ENCODE measurements around the gene TSHZ2.

The TSHZ2 gene

GRCh38 chr20:52924411-52925271 lies 47.5 kb upstream of the TSHZ2 start:
- Histone ChIP-seq H3K9me3 (ENCODE audit: low read length) (no peaks in the 10 kb centered on the region), H3K79me2 (ENCODE audit: insufficient read depth, low read length) (no peaks in the 10 kb centered on the region), H3K27me3 (ENCODE audit: insufficient read depth, low read length) (no peaks in the 10 kb centered on the region), H3K4me1 (ENCODE audit: insufficient read depth, low read length, severe bottlenecking) (no peaks in the 10 kb centered on the region), H2AFZ (ENCODE audit: low read length) (no peak overlapping the region), H4K20me1 (ENCODE audit: insufficient read depth, low read length) (no peaks in the 10 kb centered on the region), H3K36me3 (ENCODE audit: insufficient read depth, low read length) (no peaks in the 10 kb centered on the region), H3K9me2 (ENCODE audit: low read depth, low read length) (no peaks in the 10 kb centered on the region), H3K9ac (ENCODE audit: low read length) (no peak overlapping the region), H3K4me3 (ENCODE audit: low read depth, low read length, poor library complexity, severe bottlenecking) (no peak overlapping the region), H3K4me2 (ENCODE audit: low read length) (no peak overlapping the region), H3K27ac (ENCODE audit: low read depth, low read length, poor library complexity, severe bottlenecking) (no peak overlapping the region), H3F3A (ENCODE audit: insufficient read depth, low read length) (no peaks in the 10 kb centered on the region)
- TF ChIP-seq EZH2 (IDR thresholded peaks at IDR 0.05; ENCODE audit: borderline replicate concordance, low read length) (no peak), CTCF (IDR thresholded peaks at IDR 0.05; ENCODE audit: low read length) (no peak)

- no peak for TF ChIP-seq CTCF (IDR thresholded peaks at IDR 0.05; ENCODE audit: low read length)
- TF ChIP-seq EZH2 (IDR thresholded peaks at IDR 0.05; ENCODE audit: borderline replicate concordance, low read length), result no peak
- Histone ChIP-seq H3K27me3 (ENCODE audit: insufficient read depth, low read length) (no peaks in the 10 kb centered on the region), H3K79me2 (ENCODE audit: insufficient read depth, low read length) (no peaks in the 10 kb centered on the region), H3K27ac (ENCODE audit: low read depth, low read length, poor library complexity, severe bottlenecking) (no peak overlapping the region), H3K4me1 (ENCODE audit: insufficient read depth, low read length, severe bottlenecking) (no peaks in the 10 kb centered on the region), H2AFZ (ENCODE audit: low read length) (no peak overlapping the region), H3K9me3 (ENCODE audit: low read length) (no peaks in the 10 kb centered on the region), H3K4me2 (ENCODE audit: low read length) (no peak overlapping the region), H3K9me2 (ENCODE audit: low read depth, low read length) (no peaks in the 10 kb centered on the region), H3K9ac (ENCODE audit: low read length) (no peak overlapping the region), H3K4me3 (ENCODE audit: low read depth, low read length, poor library complexity, severe bottlenecking) (no peak overlapping the region), H4K20me1 (ENCODE audit: insufficient read depth, low read length) (no peaks in the 10 kb centered on the region), H3F3A (ENCODE audit: insufficient read depth, low read length) (no peaks in the 10 kb centered on the region), H3K36me3 (ENCODE audit: insufficient read depth, low read length) (no peaks in the 10 kb centered on the region)
These were observed 45.7 kb upstream of the TSHZ2 start for GRCh38 chr20:52926505-52926904.

GRCh38 chr20:52933867-52934266 lies 38.3 kb upstream of the TSHZ2 start:
- H3K27me3 ChIP-seq (ENCODE audit: insufficient read depth, low read length), result no peaks in the 10 kb centered on the region
- H3K4me1 ChIP-seq (ENCODE audit: insufficient read depth, low read length, severe bottlenecking), result no peaks in the 10 kb centered on the region
- H3K79me2 ChIP-seq (ENCODE audit: insufficient read depth, low read length), result no peaks in the 10 kb centered on the region
- no peaks in the 10 kb centered on the region for H3K9me2 ChIP-seq (ENCODE audit: low read depth, low read length)
- no peaks in the 10 kb centered on the region for H3F3A ChIP-seq (ENCODE audit: insufficient read depth, low read length)
- no peak overlapping the region for H3K27ac ChIP-seq (ENCODE audit: low read depth, low read length, poor library complexity, severe bottlenecking)
- no peaks in the 10 kb centered on the region for H4K20me1 ChIP-seq (ENCODE audit: insufficient read depth, low read length)
- no peaks in the 10 kb centered on the region for H3K36me3 ChIP-seq (ENCODE audit: insufficient read depth, low read length)
- H3K4me3 ChIP-seq (ENCODE audit: low read depth, low read length, poor library complexity, severe bottlenecking), result no peak overlapping the region
- no peak for TF ChIP-seq CTCF (IDR thresholded peaks at IDR 0.05; ENCODE audit: low read length)
- no peak for TF ChIP-seq EZH2 (IDR thresholded peaks at IDR 0.05; ENCODE audit: borderline replicate concordance, low read length)
- no peak overlapping the region for H2AFZ ChIP-seq (ENCODE audit: low read length)
- no peak overlapping the region for H3K4me2 ChIP-seq (ENCODE audit: low read length)
- H3K9ac ChIP-seq (ENCODE audit: low read length), result no peak overlapping the region
- no peaks in the 10 kb centered on the region for H3K9me3 ChIP-seq (ENCODE audit: low read length)

Data from OCI-LY1 (cell line).